HepG2 (cell line): ENCODE results near the gene FAM167B. TPM values are rescaled to one million over a fixed set of nuclear protein-coding genes. Genes with fewer than 3 reads are reported as not detected.

ENCODE experiments used
- ATF7 ChIP-seq, 2 experiments: fragments of 450-650 bp in 1 of 2; sonication (generic) in 1 of 2; formaldehyde crosslinking in 1 of 2; IDR thresholded peaks; 2 replicates each; pipeline versions ENCODE4 v1.4.0 to v1.6.1; 2016 to 2020; ENCODE audit warnings: antibody characterized with exemption in 1 of 2, mild to moderate bottlenecking in 1 of 2, missing genetic modification reagents in 1 of 2
- CEBPG ChIP-seq: IDR thresholded peaks from 2 replicates; pipeline ENCODE4 v1.6.1; 2016
- IKZF1 ChIP-seq: fragments of 450-650 bp; IDR thresholded peaks from 2 replicates; pipeline ENCODE4 v1.7.1; 2016
- ISL2 ChIP-seq: sonication (generic); formaldehyde crosslinking; IDR thresholded peaks from 2 replicates; pipeline ENCODE4 v1.5.0; 2020; ENCODE audit warnings: missing genetic modification reagents
- KLF13 ChIP-seq: sonication (generic); formaldehyde crosslinking; IDR thresholded peaks from 2 replicates; pipeline ENCODE4 v1.4.0; 2020; ENCODE audit warnings: mild to moderate bottlenecking, missing genetic modification reagents
- MXD4 ChIP-seq: IDR thresholded peaks from 2 replicates; pipeline ENCODE4 v1.6.1; 2016; ENCODE audit warnings: mild to moderate bottlenecking, missing biosample characterization, missing genetic modification reagents
- NFIC ChIP-seq: IDR thresholded peaks from 2 replicates; pipeline ENCODE4 v1.6.1; 2012; ENCODE audit warnings: mild to moderate bottlenecking, low read length, inconsistent platforms
- PHF8 ChIP-seq: sonication (generic); formaldehyde crosslinking; IDR thresholded peaks from 2 replicates; pipeline ENCODE4 v1.5.0; 2020; ENCODE audit warnings: missing genetic modification reagents
- PITX1 ChIP-seq: sonication (generic); formaldehyde crosslinking; IDR thresholded peaks from 2 replicates; pipeline ENCODE4 v1.5.1; 2020; ENCODE audit warnings: mild to moderate bottlenecking, missing genetic modification reagents
- SNAPC2 ChIP-seq: sonication (generic); formaldehyde crosslinking; IDR thresholded peaks from 2 replicates; pipeline ENCODE4 v1.8.1; 2022; ENCODE audit warnings: mild to moderate bottlenecking, missing genetic modification reagents
- SRY ChIP-seq: sonication (generic); formaldehyde crosslinking; IDR thresholded peaks from 2 replicates; pipeline ENCODE4 v1.8.0; 2022; ENCODE audit warnings: mild to moderate bottlenecking, missing genetic modification reagents
- SUZ12 ChIP-seq: fragments of 150-350 bp; IDR thresholded peaks from 2 replicates; pipeline ENCODE4 v1.6.1; 2014; ENCODE audit warnings: low read depth, low read length
- ZMYM3 ChIP-seq: sonication (generic); formaldehyde crosslinking; IDR thresholded peaks from 2 replicates; pipeline ENCODE4 v1.5.1; 2020; ENCODE audit warnings: mild to moderate bottlenecking, missing genetic modification reagents
- ZNF136 ChIP-seq: sonication (generic); formaldehyde crosslinking; IDR thresholded peaks from 2 replicates; pipeline ENCODE4 v1.8.1; 2022; ENCODE audit warnings: low read depth, mild to moderate bottlenecking, moderate library complexity, missing genetic modification reagents
- ZNF143 ChIP-seq: sonication (generic); formaldehyde crosslinking; IDR thresholded peaks from 2 replicates; pipeline ENCODE4 v1.4.0; 2020; ENCODE audit warnings: missing genetic modification reagents
- ZNF20 ChIP-seq: sonication (generic); formaldehyde crosslinking; IDR thresholded peaks from 2 replicates; pipeline ENCODE4 v1.4.0; 2020; ENCODE audit warnings: mild to moderate bottlenecking, moderate library complexity, missing genetic modification reagents
- ZNF256 ChIP-seq: sonication (generic); formaldehyde crosslinking; conservative IDR thresholded peaks from 2 replicates; pipeline ENCODE4 v1.4.0; 2020; ENCODE audit warnings: missing genetic modification reagents
- ZNF263 ChIP-seq: sonication (generic); formaldehyde crosslinking; IDR thresholded peaks from 2 replicates; pipeline ENCODE4 v1.4.0; 2020; ENCODE audit warnings: missing genetic modification reagents
- ZNF431 ChIP-seq: sonication (generic); formaldehyde crosslinking; IDR thresholded peaks from 2 replicates; pipeline ENCODE4 v1.9.0; 2022; ENCODE audit warnings: missing genetic modification reagents, low read depth, mild to moderate bottlenecking, borderline replicate concordance
- ZNF598 ChIP-seq: sonication (generic); formaldehyde crosslinking; IDR thresholded peaks from 2 replicates; pipeline ENCODE4 v1.5.1; 2020; ENCODE audit warnings: mild to moderate bottlenecking, missing genetic modification reagents, borderline replicate concordance
- ZNF652 ChIP-seq: IDR thresholded peaks from 2 replicates; pipeline ENCODE4 v1.6.1; 2016; ENCODE audit warnings: low read depth, borderline replicate concordance
- ZSCAN31 ChIP-seq: sonication (generic); formaldehyde crosslinking; IDR thresholded peaks from 2 replicates; pipeline ENCODE4 v1.5.0; 2020; ENCODE audit warnings: low read depth, mild to moderate bottlenecking, missing genetic modification reagents
- polyA plus RNA-seq, 8 experiments: library from polyadenylated mRNA; depleted of rRNA in 3 of 8; stranded (reverse) in 7 of 8; unstranded in 1 of 8; fragments of >200 nt; fragmentation: Illumina TruSeq in 4 of 8; extraction: Trizol in 4 of 8; gene quantifications; 2 replicates each; pipeline versions ENCODE4 v1.2.1 to v1.2.3, GENCODE V29; 2011 to 2016; ENCODE audit warnings: low read depth in 4 of 8, missing spikeins in 1 of 8, mixed read lengths in 1 of 8; ENCODE audit not compliant: insufficient read depth in 1 of 8
- total RNA-seq, 5 experiments: library from RNA; depleted of rRNA; stranded (reverse); fragments of >200 nt; fragmentation: Illumina TruSeq; extraction: Trizol; gene quantifications; 2 replicates each; pipeline ENCODE4 v1.2.3, GENCODE V29; 2016; ENCODE audit warnings: low read depth in 1 of 5
- TF ChIP-seq, protein P1 (sequence below): sonication (generic); formaldehyde crosslinking; IDR thresholded peaks from 2 replicates; pipeline ENCODE4 v1.4.0; 2020; ENCODE audit warnings: missing genetic modification reagents
- TF ChIP-seq, protein P2 (sequence below): sonication (generic); formaldehyde crosslinking; IDR thresholded peaks from 2 replicates; pipeline ENCODE4 v1.4.0; 2020; ENCODE audit warnings: missing genetic modification reagents
- TF ChIP-seq, protein P3 (sequence below): sonication (generic); formaldehyde crosslinking; conservative IDR thresholded peaks from 2 replicates; pipeline ENCODE4 v1.8.0; 2022; ENCODE audit warnings: mild to moderate bottlenecking, moderate library complexity, missing genetic modification reagents

Gene FAM167B
- total and polyA plus RNA-seq, 2 of the 13 experiments (the other 11 are each of a cell fraction or from before 2014, with no cell fraction given) = 0.15 to 0.70 TPM

DNA sequence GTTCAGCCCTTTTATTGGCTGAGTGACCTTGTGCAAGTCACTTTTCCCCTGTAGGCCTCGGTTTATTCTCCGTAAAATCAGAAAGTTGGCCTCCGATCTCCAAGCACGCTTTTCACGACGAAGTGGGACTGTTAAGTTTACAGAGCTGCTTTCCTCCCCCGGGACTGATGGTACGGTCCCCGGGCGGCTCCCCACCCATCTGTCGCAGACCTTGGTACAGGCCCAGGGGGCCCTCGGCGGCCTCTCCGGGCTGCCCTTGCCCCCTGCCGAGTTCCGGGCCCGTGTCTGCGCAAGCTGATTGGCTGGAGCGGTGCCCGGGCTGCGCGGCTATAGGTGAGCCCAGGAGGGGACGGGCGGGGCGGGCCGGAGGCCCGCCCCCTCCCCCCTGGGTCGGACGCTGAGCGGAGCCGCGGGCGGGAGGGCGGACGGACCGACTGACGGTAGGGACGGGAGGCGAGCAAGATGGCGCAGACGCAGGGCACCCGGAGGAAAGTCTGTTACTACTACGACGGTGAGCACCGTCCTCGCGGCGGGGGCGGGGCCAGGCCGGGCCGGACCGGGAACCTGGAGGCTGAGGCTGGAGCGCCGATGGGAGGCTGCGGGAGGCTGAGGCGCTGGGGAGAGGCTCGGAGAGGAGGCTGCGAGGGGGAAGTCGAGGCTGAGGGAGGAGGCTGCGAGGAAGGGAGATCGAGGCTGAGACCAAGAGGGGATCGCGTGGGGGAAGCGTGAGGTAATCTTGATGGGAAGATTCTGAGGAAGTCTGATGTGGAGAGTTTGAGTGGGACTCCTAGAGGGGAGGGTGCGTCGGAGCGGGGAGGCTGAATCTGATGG lies 44.9 kb downstream of the FAM167B start, which contains the start of gene HDAC1 (continued):
- TF ChIP-seq, protein P1, sequence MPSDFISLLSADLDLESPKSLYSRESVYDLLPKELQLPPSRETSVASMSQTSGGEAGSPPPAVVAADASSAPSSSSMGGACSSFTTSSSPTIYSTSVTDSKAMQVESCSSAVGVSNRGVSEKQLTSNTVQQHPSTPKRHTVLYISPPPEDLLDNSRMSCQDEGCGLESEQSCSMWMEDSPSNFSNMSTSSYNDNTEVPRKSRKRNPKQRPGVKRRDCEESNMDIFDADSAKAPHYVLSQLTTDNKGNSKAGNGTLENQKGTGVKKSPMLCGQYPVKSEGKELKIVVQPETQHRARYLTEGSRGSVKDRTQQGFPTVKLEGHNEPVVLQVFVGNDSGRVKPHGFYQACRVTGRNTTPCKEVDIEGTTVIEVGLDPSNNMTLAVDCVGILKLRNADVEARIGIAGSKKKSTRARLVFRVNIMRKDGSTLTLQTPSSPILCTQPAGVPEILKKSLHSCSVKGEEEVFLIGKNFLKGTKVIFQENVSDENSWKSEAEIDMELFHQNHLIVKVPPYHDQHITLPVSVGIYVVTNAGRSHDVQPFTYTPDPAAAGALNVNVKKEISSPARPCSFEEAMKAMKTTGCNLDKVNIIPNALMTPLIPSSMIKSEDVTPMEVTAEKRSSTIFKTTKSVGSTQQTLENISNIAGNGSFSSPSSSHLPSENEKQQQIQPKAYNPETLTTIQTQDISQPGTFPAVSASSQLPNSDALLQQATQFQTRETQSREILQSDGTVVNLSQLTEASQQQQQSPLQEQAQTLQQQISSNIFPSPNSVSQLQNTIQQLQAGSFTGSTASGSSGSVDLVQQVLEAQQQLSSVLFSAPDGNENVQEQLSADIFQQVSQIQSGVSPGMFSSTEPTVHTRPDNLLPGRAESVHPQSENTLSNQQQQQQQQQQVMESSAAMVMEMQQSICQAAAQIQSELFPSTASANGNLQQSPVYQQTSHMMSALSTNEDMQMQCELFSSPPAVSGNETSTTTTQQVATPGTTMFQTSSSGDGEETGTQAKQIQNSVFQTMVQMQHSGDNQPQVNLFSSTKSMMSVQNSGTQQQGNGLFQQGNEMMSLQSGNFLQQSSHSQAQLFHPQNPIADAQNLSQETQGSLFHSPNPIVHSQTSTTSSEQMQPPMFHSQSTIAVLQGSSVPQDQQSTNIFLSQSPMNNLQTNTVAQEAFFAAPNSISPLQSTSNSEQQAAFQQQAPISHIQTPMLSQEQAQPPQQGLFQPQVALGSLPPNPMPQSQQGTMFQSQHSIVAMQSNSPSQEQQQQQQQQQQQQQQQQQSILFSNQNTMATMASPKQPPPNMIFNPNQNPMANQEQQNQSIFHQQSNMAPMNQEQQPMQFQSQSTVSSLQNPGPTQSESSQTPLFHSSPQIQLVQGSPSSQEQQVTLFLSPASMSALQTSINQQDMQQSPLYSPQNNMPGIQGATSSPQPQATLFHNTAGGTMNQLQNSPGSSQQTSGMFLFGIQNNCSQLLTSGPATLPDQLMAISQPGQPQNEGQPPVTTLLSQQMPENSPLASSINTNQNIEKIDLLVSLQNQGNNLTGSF (CRISPR knock-in tag) = no peak
- no peak for TF ChIP-seq NFIC
- no peak for TF ChIP-seq ZNF652 (CRISPR knock-in tag)
- TF ChIP-seq ZNF136 (CRISPR knock-in tag) = no peak
- TF ChIP-seq SUZ12 = no peak
- no peak for TF ChIP-seq CEBPG
- no peak for TF ChIP-seq ZNF431 (CRISPR knock-in tag)
- TF ChIP-seq KLF13 (CRISPR knock-in tag) = no peak
- 0 out of 2 replicates have a peak, but pooled peaks have one; percentile 46 for TF ChIP-seq ZSCAN31 (CRISPR knock-in tag)
- peak; percentile 80 for TF ChIP-seq PHF8 (CRISPR knock-in tag)
- 0 out of 2 replicates have a peak, but pooled peaks have one; percentile 67 for TF ChIP-seq SRY (CRISPR knock-in tag)
- TF ChIP-seq, protein P2, sequence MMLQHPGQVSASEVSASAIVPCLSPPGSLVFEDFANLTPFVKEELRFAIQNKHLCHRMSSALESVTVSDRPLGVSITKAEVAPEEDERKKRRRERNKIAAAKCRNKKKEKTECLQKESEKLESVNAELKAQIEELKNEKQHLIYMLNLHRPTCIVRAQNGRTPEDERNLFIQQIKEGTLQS = no peak; the same call in 1 of the 2 replicates
- TF ChIP-seq, protein P3, sequence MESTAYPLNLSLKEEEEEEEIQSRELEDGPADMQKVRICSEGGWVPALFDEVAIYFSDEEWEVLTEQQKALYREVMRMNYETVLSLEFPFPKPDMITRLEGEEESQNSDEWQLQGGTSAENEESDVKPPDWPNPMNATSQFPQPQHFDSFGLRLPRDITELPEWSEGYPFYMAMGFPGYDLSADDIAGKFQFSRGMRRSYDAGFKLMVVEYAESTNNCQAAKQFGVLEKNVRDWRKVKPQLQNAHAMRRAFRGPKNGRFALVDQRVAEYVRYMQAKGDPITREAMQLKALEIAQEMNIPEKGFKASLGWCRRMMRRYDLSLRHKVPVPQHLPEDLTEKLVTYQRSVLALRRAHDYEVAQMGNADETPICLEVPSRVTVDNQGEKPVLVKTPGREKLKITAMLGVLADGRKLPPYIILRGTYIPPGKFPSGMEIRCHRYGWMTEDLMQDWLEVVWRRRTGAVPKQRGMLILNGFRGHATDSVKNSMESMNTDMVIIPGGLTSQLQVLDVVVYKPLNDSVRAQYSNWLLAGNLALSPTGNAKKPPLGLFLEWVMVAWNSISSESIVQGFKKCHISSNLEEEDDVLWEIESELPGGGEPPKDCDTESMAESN (CRISPR knock-in tag) = peak; percentile 62; the same call in 1 of the 2 replicates
- TF ChIP-seq SNAPC2 = no peak
- no peak for TF ChIP-seq ZNF256
- no peak for TF ChIP-seq ZNF20 (CRISPR knock-in tag)
- no peak; the same call in 1 of the 2 replicates for TF ChIP-seq ATF7 (IDR thresholded peaks at IDR 0.05)
- TF ChIP-seq ATF7 (CRISPR knock-in tag; IDR thresholded peaks at IDR 0.05) = no peak
- 0 out of 2 replicates have a peak, but pooled peaks have one; percentile 13 for TF ChIP-seq ISL2
- TF ChIP-seq ZNF143 = no peak
- peak; percentile 38 for TF ChIP-seq MXD4
- no peak; the same call in 1 of the 2 replicates for TF ChIP-seq PITX1 (CRISPR knock-in tag)
- TF ChIP-seq ZNF598 = no peak
- TF ChIP-seq ZNF263 (CRISPR knock-in tag) = no peak
- no peak for TF ChIP-seq IKZF1
- TF ChIP-seq ZMYM3 (CRISPR knock-in tag) = peak; percentile 79; the same call in 1 of the 2 replicates
